HEK293 (cell line): Measurements from ENCODE around the gene GBA2.

Experiments
- CTCF ChIA-PET: fragments of 350-600 bp; formaldehyde crosslinking; extraction: SDS; loops from one replicate; lab custom pipeline; 2021; ENCODE audit warnings: antibody characterized with exemption; lab: Yijun Ruan, JAX
- POLR2A ChIA-PET: fragments of 300-600 bp; formaldehyde crosslinking; extraction: SDS; loops from one replicate; lab custom pipeline; 2020; ENCODE audit warnings: antibody characterized with exemption, inconsistent platforms; lab: Yijun Ruan, JAX
- H3K27ac ChIP-seq: fragments of 200-500 bp; sonication (Bioruptor generic); 2 replicates; pipeline ENCODE4 v1.5.1; 2014; ENCODE audit warnings: low read depth, low read length, control low read depth, inconsistent platforms; ENCODE audit errors: extremely low read depth
- H3K36me3 ChIP-seq, 2 experiments: fragments of 200-500 bp in 1 of 2; sonication (Bioruptor generic) in 1 of 2; 1 replicate in 1 of 2; 2 replicates in 1 of 2; pipeline ENCODE4 v1.5.1; 2014 to 2017; ENCODE audit warnings: inconsistent platforms in 2 of 2, low read length in 2 of 2; ENCODE audit not compliant: control insufficient read depth in 2 of 2, insufficient read depth in 1 of 2
- H3K4me1 ChIP-seq: fragments of 200-500 bp; sonication (Bioruptor generic); 2 replicates; pipeline ENCODE4 v1.5.1; 2014; ENCODE audit warnings: mild to moderate bottlenecking, low read length, inconsistent platforms; ENCODE audit not compliant: control insufficient read depth, insufficient read depth
- H3K4me3 ChIP-seq: 2 replicates; pipeline ENCODE4 v1.5.1; 2011; ENCODE audit warnings: low read depth, mild to moderate bottlenecking, control low read depth, low read length, moderate library complexity
- H3K9me3 ChIP-seq: fragments of 200-500 bp; sonication (Bioruptor generic); 2 replicates; pipeline ENCODE4 v1.5.1; 2014; ENCODE audit warnings: low read depth, low read length, inconsistent platforms; ENCODE audit not compliant: control insufficient read depth, insufficient read depth
- SCRT1 ChIP-seq: fragments of 450-650 bp; formaldehyde crosslinking; IDR thresholded peaks from 2 replicates; pipeline ENCODE4 v1.5.1; 2016; ENCODE audit warnings: missing biosample characterization, missing genetic modification characterization, borderline replicate concordance
- TCF7L2 ChIP-seq: IDR thresholded peaks from 2 replicates; pipeline ENCODE4 v1.6.1; 2011; ENCODE audit warnings: low read depth, mild to moderate bottlenecking, inconsistent platforms, low read length, moderate library complexity, borderline replicate concordance
- ZNF10 ChIP-seq: fragments of 450-650 bp; formaldehyde crosslinking; IDR thresholded peaks from 2 replicates; pipeline ENCODE4 v1.5.1; 2017; ENCODE audit warnings: missing biosample characterization, missing genetic modification characterization
- ZNF202 ChIP-seq: fragments of 450-650 bp; formaldehyde crosslinking; IDR thresholded peaks from 2 replicates; pipeline ENCODE4 v1.5.1; 2016; ENCODE audit warnings: missing biosample characterization, missing genetic modification characterization, borderline replicate concordance
- ZNF211 ChIP-seq: fragments of 450-650 bp; formaldehyde crosslinking; IDR thresholded peaks from 2 replicates; pipeline ENCODE4 v1.5.1; 2016; ENCODE audit warnings: low read depth, missing biosample characterization, missing genetic modification characterization
- ZNF423 ChIP-seq: fragments of 450-650 bp; formaldehyde crosslinking; IDR thresholded peaks from 2 replicates; pipeline ENCODE4 v1.5.1; 2016; ENCODE audit warnings: missing biosample characterization, missing genetic modification characterization
- ZNF426 ChIP-seq: fragments of 450-650 bp; formaldehyde crosslinking; IDR thresholded peaks from 2 replicates; pipeline ENCODE4 v1.5.1; 2017; ENCODE audit warnings: missing biosample characterization, missing genetic modification characterization, mild to moderate bottlenecking, inconsistent platforms, moderate library complexity
- ZNF473 ChIP-seq: fragments of 450-650 bp; formaldehyde crosslinking; IDR thresholded peaks from 2 replicates; pipeline ENCODE4 v1.5.1; 2017; ENCODE audit warnings: missing biosample characterization, missing genetic modification characterization
- ZNF48 ChIP-seq: fragments of 450-650 bp; formaldehyde crosslinking; IDR thresholded peaks from 2 replicates; pipeline ENCODE4 v1.5.1; 2016; ENCODE audit warnings: missing biosample characterization, missing genetic modification characterization
- ZNF501 ChIP-seq: fragments of 450-650 bp; formaldehyde crosslinking; IDR thresholded peaks from 2 replicates; pipeline ENCODE4 v1.5.1; 2016; ENCODE audit warnings: missing biosample characterization, missing genetic modification characterization
- ZNF600 ChIP-seq: fragments of 450-650 bp; formaldehyde crosslinking; IDR thresholded peaks from 2 replicates; pipeline ENCODE4 v1.5.1; 2016; ENCODE audit warnings: missing biosample characterization, missing genetic modification characterization
- ZNF658 ChIP-seq: fragments of 450-650 bp; formaldehyde crosslinking; IDR thresholded peaks from 2 replicates; pipeline ENCODE4; 2016; ENCODE audit warnings: missing biosample characterization, missing genetic modification characterization
- ZNF830 ChIP-seq: fragments of 450-650 bp; IDR thresholded peaks from 2 replicates; pipeline ENCODE4 v1.5.0; 2018; ENCODE audit warnings: missing biosample characterization, missing genetic modification characterization, low read depth, mild to moderate bottlenecking, moderate library complexity
- TF ChIP-seq, protein P1 (sequence below): fragments of 450-650 bp; formaldehyde crosslinking; IDR thresholded peaks from 2 replicates; pipeline ENCODE4 v1.5.1; 2016; ENCODE audit warnings: missing biosample characterization, missing genetic modification characterization
- TF ChIP-seq, protein P2 (sequence below): fragments of 450-650 bp; formaldehyde crosslinking; optimal IDR thresholded peaks from 2 replicates; pipeline ENCODE3; 2016; ENCODE audit warnings: missing biosample characterization, mild to moderate bottlenecking, missing genetic modification characterization
- TF ChIP-seq, protein P3 (sequence below): fragments of 450-650 bp; formaldehyde crosslinking; IDR thresholded peaks from 2 replicates; pipeline ENCODE4 v1.5.1; 2016; ENCODE audit warnings: missing biosample characterization, missing genetic modification characterization, borderline replicate concordance
- TF ChIP-seq, protein P4 (sequence below): fragments of 450-650 bp; formaldehyde crosslinking; IDR thresholded peaks from 2 replicates; pipeline ENCODE4 v1.5.1; 2016; ENCODE audit warnings: missing biosample characterization, missing genetic modification characterization
- TF ChIP-seq, protein P5 (sequence below): fragments of 450-650 bp; formaldehyde crosslinking; IDR thresholded peaks from 2 replicates; pipeline ENCODE4 v1.5.1; 2016; ENCODE audit warnings: missing biosample characterization, missing genetic modification characterization

GBA2 gene

DNA sequence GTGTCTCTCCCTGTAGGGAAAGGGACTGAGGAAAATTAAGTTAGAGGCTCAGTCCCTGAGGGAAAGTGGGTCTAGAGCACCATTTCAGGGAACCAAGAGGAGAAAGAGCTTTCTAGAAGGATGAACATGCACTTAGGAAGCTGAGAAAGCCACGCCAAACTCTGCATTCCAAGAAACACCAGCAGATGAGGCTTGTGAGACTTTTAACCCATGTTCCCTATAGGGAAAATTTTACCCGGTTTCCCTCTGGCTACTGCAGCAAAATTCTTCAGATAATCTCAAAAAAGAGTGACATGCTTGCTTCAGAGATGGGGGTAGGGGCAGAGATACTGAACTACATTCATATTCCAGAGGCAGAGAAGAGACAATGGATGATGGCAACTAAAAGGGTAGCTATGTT, 25.6 kb downstream of the GBA2 start:
- ChIA-PET POLR2A (interaction anchor here (0.8 kb wide), 1 partner anchor 9 kb away, joined by 3 read pairs; the partner anchor contains the start of genes CREB3 and TLN1), CTCF (interaction anchor here (0.6 to 1.9 kb wide), 3 partner anchors 12 to 1136 kb away, joined by 3 to 13 read pairs (median 3); no protein-coding TSS in a partner anchor)
- TF ChIP-seq, protein P1, sequence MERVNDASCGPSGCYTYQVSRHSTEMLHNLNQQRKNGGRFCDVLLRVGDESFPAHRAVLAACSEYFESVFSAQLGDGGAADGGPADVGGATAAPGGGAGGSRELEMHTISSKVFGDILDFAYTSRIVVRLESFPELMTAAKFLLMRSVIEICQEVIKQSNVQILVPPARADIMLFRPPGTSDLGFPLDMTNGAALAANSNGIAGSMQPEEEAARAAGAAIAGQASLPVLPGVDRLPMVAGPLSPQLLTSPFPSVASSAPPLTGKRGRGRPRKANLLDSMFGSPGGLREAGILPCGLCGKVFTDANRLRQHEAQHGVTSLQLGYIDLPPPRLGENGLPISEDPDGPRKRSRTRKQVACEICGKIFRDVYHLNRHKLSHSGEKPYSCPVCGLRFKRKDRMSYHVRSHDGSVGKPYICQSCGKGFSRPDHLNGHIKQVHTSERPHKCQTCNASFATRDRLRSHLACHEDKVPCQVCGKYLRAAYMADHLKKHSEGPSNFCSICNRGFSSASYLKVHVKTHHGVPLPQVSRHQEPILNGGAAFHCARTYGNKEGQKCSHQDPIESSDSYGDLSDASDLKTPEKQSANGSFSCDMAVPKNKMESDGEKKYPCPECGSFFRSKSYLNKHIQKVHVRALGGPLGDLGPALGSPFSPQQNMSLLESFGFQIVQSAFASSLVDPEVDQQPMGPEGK (tag by site-specific recombination): no peak
- TF ChIP-seq ZNF830 (no peak), ZNF10 (no peak), TCF7L2 (no peak), ZNF48 (tag by site-specific recombination) (no peak)
- TF ChIP-seq, protein P2, sequence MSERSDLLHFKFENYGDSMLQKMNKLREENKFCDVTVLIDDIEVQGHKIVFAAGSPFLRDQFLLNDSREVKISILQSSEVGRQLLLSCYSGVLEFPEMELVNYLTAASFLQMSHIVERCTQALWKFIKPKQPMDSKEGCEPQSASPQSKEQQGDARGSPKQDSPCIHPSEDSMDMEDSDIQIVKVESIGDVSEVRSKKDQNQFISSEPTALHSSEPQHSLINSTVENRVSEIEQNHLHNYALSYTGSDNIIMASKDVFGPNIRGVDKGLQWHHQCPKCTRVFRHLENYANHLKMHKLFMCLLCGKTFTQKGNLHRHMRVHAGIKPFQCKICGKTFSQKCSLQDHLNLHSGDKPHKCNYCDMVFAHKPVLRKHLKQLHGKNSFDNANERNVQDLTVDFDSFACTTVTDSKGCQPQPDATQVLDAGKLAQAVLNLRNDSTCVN: no peak
- TF ChIP-seq, protein P3, sequence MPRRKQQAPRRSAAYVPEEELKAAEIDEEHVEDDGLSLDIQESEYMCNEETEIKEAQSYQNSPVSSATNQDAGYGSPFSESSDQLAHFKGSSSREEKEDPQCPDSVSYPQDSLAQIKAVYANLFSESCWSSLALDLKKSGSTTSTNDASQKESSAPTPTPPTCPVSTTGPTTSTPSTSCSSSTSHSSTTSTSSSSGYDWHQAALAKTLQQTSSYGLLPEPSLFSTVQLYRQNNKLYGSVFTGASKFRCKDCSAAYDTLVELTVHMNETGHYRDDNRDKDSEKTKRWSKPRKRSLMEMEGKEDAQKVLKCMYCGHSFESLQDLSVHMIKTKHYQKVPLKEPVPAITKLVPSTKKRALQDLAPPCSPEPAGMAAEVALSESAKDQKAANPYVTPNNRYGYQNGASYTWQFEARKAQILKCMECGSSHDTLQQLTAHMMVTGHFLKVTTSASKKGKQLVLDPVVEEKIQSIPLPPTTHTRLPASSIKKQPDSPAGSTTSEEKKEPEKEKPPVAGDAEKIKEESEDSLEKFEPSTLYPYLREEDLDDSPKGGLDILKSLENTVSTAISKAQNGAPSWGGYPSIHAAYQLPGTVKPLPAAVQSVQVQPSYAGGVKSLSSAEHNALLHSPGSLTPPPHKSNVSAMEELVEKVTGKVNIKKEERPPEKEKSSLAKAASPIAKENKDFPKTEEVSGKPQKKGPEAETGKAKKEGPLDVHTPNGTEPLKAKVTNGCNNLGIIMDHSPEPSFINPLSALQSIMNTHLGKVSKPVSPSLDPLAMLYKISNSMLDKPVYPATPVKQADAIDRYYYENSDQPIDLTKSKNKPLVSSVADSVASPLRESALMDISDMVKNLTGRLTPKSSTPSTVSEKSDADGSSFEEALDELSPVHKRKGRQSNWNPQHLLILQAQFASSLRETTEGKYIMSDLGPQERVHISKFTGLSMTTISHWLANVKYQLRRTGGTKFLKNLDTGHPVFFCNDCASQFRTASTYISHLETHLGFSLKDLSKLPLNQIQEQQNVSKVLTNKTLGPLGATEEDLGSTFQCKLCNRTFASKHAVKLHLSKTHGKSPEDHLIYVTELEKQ (tag by site-specific recombination): no peak
- no peaks in the 10 kb centered on the region for H3K9me3 ChIP-seq
- H3K4me3 ChIP-seq: no peak overlapping the region
- no peak overlapping the region for H3K27ac ChIP-seq
- peaks cover 14 to 95% of the 10 kb centered on the region in 2 experiments for H3K36me3 ChIP-seq
- H3K4me1 ChIP-seq: no peaks in the 10 kb centered on the region

DNA sequence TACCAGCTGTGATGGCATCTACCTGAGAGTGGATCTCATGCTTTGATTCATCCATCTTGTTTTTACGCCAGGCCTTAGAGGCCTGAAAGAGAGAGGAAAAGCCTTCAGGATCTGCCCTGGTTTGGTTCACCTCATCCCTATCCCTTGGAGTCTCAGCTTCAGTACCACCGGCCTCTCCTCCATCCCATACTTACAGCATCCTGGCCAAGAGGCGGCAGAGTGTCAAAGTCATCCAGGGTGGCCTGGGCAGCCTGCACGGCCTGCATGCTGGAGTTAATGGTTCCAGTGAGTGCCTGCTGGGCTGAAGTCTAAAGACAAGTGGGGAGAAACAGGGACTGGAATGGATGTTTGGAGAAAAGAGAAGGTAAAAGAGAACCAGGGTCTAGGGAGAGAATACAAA, 29.5 kb downstream of the GBA2 start:
- Histone ChIP-seq H3K27ac (no peak overlapping the region), H3K9me3 (no peaks in the 10 kb centered on the region), H3K36me3 (peaks cover 14 to 99% of the 10 kb centered on the region in 2 experiments), H3K4me1 (no peaks in the 10 kb centered on the region), H3K4me3 (no peak overlapping the region)
- no peak for TF ChIP-seq ZNF600 (tag by site-specific recombination)
- TF ChIP-seq ZNF202 (tag by site-specific recombination): no peak
- no peak for TF ChIP-seq SCRT1 (tag by site-specific recombination)
- TF ChIP-seq, protein P4, sequence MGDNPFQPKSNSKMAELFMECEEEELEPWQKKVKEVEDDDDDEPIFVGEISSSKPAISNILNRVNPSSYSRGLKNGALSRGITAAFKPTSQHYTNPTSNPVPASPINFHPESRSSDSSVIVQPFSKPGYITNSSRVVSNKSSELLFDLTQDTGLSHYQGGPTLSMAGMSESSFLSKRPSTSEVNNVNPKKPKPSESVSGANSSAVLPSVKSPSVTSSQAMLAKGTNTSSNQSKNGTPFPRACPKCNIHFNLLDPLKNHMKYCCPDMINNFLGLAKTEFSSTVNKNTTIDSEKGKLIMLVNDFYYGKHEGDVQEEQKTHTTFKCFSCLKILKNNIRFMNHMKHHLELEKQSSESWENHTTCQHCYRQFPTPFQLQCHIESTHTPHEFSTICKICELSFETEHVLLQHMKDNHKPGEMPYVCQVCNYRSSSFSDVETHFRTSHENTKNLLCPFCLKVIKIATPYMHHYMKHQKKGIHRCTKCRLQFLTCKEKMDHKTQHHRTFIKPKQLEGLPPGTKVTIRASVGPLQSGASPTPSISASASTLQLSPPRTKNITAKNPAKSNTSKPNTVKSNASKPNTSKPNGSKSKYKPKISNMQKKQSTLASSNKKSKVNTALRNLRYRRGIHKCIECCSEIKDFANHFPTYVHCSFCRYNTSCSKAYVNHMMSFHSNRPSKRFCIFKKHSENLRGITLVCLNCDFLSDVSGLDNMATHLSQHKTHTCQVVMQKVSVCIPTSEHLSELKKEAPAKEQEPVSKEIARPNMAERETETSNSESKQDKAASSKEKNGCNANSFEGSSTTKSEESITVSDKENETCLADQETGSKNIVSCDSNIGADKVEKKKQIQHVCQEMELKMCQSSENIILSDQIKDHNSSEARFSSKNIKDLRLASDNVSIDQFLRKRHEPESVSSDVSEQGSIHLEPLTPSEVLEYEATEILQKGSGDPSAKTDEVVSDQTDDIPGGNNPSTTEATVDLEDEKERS (tag by site-specific recombination): no peak
- TF ChIP-seq ZNF211 (tag by site-specific recombination): no peak
- TF ChIP-seq, protein P5, sequence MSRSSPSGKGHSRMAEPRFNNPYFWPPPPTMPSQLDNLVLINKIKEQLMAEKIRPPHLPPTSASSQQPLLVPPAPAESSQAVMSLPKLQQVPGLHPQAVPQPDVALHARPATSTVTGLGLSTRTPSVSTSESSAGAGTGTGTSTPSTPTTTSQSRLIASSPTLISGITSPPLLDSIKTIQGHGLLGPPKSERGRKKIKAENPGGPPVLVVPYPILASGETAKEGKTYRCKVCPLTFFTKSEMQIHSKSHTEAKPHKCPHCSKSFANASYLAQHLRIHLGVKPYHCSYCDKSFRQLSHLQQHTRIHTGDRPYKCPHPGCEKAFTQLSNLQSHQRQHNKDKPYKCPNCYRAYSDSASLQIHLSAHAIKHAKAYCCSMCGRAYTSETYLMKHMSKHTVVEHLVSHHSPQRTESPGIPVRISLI (tag by site-specific recombination): no peak
- TF ChIP-seq ZNF423 (tag by site-specific recombination): no peak
- no peak for TF ChIP-seq ZNF501 (tag by site-specific recombination)
- TF ChIP-seq ZNF658: no peak
- no peak for TF ChIP-seq ZNF426 (tag by site-specific recombination)
- TF ChIP-seq ZNF473 (tag by site-specific recombination): no peak
- ChIA-PET POLR2A (interaction anchor here (4.0 kb wide), 1 partner anchor 12 kb away, joined by 21 read pairs; the partner anchor contains the start of genes CREB3 and TLN1), CTCF (interaction anchor here (0.7 kb wide), 1 partner anchor 23 kb away, joined by 3 read pairs; no protein-coding TSS in a partner anchor)
